SK-N-SH treated with all-trans-retinoic acid at 6 μM for 48 hours (cell line): Measurements from ENCODE around the gene RREB1.

Experiments used
- ARNTL ChIP-seq: fragments of 450-650 bp; formaldehyde crosslinking; IDR thresholded peaks from 2 replicates; pipeline ENCODE4 v1.5.0; 2020; ENCODE audit warnings: low read depth, mild to moderate bottlenecking, moderate library complexity, borderline replicate concordance
- CSDC2 ChIP-seq: fragments of 250-450 bp; sonication (Bioruptor Pico); IDR thresholded peaks from 2 replicates; pipeline ENCODE4 v1.5.0; 2020; ENCODE audit warnings: mild to moderate bottlenecking, moderate library complexity
- ESRRG ChIP-seq: fragments of 250-450 bp; sonication (Bioruptor Pico); IDR thresholded peaks from 2 replicates; pipeline ENCODE4 v1.6.1; 2021; ENCODE audit warnings: mild to moderate bottlenecking
- ISL1 ChIP-seq: fragments of 250-450 bp; sonication (Bioruptor Pico); IDR thresholded peaks from 2 replicates; pipeline ENCODE4 v2.1.2; 2022; ENCODE audit warnings: mild to moderate bottlenecking, moderate library complexity
- PATZ1 ChIP-seq: fragments of 250-450 bp; sonication (Bioruptor Pico); IDR thresholded peaks from 2 replicates; pipeline ENCODE4 v1.8.0; 2020; ENCODE audit warnings: mild to moderate bottlenecking, moderate library complexity, borderline replicate concordance
- POU6F1 ChIP-seq: fragments of 250-450 bp; sonication (Bioruptor Pico); IDR thresholded peaks from 2 replicates; pipeline ENCODE4 v1.8.0; 2021; ENCODE audit warnings: low read depth, mild to moderate bottlenecking, moderate library complexity, borderline replicate concordance
- PPARA ChIP-seq: fragments of 250-450 bp; sonication (Bioruptor Pico); IDR thresholded peaks from 2 replicates; pipeline ENCODE4 v1.5.0; 2020; ENCODE audit warnings: mild to moderate bottlenecking, borderline replicate concordance
- TCF4 ChIP-seq: fragments of 250-450 bp; sonication (Bioruptor Pico); IDR thresholded peaks from 2 replicates; pipeline ENCODE4 v1.8.0; 2021; ENCODE audit warnings: mild to moderate bottlenecking, moderate library complexity, borderline replicate concordance
- TSHZ2 ChIP-seq: fragments of 250-450 bp; sonication (Bioruptor Pico); IDR thresholded peaks from 2 replicates; pipeline ENCODE4 v1.5.0; 2020; ENCODE audit warnings: mild to moderate bottlenecking, moderate library complexity
- ZFP3 ChIP-seq: fragments of 250-450 bp; sonication (Bioruptor Pico); IDR thresholded peaks from 2 replicates; pipeline ENCODE4 v1.5.0; 2020; ENCODE audit warnings: mild to moderate bottlenecking, moderate library complexity
- ZFP30 ChIP-seq: fragments of 450-650 bp; formaldehyde crosslinking; IDR thresholded peaks from 2 replicates; pipeline ENCODE4 v1.5.0; 2022; ENCODE audit warnings: mild to moderate bottlenecking, moderate library complexity

- TF ChIP-seq TSHZ2 (CRISPR knock-in tag) (no peak), PATZ1 (CRISPR knock-in tag) (no peak), PPARA (CRISPR knock-in tag) (no peak), TCF4 (CRISPR knock-in tag) (no peak), ARNTL (no peak), POU6F1 (no peak), ZFP3 (CRISPR knock-in tag) (no peak), ISL1 (CRISPR knock-in tag) (no peak), CSDC2 (CRISPR knock-in tag) (no peak), ZFP30 (CRISPR knock-in tag) (no peak), ESRRG (CRISPR knock-in tag) (no peak)
These were observed 16.4 kb downstream of the RREB1 start for GRCh38 chr6:7124114-7124513.
